Stomach (tissue), 4 donors: ENCODE data around the gene OVCH1.
"Not testable (repeated sequence)": the region's sequence is repeated elsewhere in the genome, so short reads cannot be mapped to it uniquely, and the experiment has no call there.

Source experiments
- EP300 ChIP-seq: sonication (generic); formaldehyde crosslinking; IDR thresholded peaks from one replicate; pipeline ENCODE4 v1.6.1; 2017; ENCODE audit warnings: antibody characterized with exemption
- POLR2A ChIP-seq, 4 donors: fragments of 450-650 bp; IDR thresholded peaks; one replicate each; pipeline ENCODE4 v1.6.1; 2016; ENCODE audit warnings: antibody characterized with exemption in 4 of 4, control low read depth in 2 of 4, mild to moderate bottlenecking in 1 of 4, moderate library complexity in 1 of 4
- POLR2AphosphoS5 ChIP-seq, 3 donors: sonication (generic); formaldehyde crosslinking; IDR thresholded peaks; one replicate each; pipeline ENCODE4 v1.6.1; 2016; ENCODE audit warnings: antibody characterized with exemption in 3 of 3
- TF ChIP-seq, protein P1 (sequence below), 7 experiments: fragments of 450-650 bp in 4 of 7; fragments of 200-600 bp in 3 of 7; sonication (generic) in 3 of 7; IDR thresholded peaks; one replicate each; pipeline ENCODE4 v1.5.1; 2016 to 2019; ENCODE audit warnings: antibody characterized with exemption in 7 of 7, control low read depth in 2 of 7, mild to moderate bottlenecking in 1 of 7

DNA sequence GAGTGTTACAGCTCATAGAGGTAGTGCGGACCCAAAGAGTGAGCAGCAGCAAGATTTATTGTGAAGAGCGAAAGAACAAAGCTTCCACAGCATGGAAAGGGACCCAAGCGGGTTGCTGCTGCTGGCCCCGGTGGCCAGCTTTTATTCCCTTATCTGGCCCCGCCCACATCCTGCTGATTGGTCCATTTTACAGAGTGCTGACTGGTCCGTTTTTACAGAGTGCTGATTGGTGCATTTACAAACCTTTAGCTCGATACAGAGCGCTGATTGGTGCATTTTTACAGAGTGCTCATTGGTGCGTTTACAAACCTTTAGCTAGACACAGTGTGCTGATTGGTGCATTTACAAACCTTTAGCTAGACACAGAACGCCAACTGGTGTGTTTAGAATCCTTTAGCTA, 60.7 kb downstream of the OVCH1 start:
- TF ChIP-seq, protein P1, sequence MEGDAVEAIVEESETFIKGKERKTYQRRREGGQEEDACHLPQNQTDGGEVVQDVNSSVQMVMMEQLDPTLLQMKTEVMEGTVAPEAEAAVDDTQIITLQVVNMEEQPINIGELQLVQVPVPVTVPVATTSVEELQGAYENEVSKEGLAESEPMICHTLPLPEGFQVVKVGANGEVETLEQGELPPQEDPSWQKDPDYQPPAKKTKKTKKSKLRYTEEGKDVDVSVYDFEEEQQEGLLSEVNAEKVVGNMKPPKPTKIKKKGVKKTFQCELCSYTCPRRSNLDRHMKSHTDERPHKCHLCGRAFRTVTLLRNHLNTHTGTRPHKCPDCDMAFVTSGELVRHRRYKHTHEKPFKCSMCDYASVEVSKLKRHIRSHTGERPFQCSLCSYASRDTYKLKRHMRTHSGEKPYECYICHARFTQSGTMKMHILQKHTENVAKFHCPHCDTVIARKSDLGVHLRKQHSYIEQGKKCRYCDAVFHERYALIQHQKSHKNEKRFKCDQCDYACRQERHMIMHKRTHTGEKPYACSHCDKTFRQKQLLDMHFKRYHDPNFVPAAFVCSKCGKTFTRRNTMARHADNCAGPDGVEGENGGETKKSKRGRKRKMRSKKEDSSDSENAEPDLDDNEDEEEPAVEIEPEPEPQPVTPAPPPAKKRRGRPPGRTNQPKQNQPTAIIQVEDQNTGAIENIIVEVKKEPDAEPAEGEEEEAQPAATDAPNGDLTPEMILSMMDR (IDR thresholded peaks at IDR 0.05): not testable (repeated sequence)
- TF ChIP-seq EP300; POLR2A (IDR thresholded peaks at IDR 0.05); POLR2AphosphoS5 (IDR thresholded peaks at IDR 0.05): not testable (repeated sequence)
